OCI-LY3 (cell line): ENCODE measurements around the gene RPL18.
A peak's percentile ranks its signal among the peaks of the same experiment; 100 is the strongest.
"Not testable (repeated sequence)": the region's sequence is repeated elsewhere in the genome, so short reads cannot be mapped to it uniquely, and the experiment has no call there.

Experiments used
- H2AFZ ChIP-seq: fragments of 200-600, 300-600 bp; shearing (Covaris generic); 2 replicates; pipeline ENCODE4 v1.6.0; 2014; ENCODE audit warnings: antibody characterized with exemption, low read depth, low read length
- H3K27ac ChIP-seq: fragments of 200-600, 300-600 bp; sonication (generic); 2 replicates; pipeline ENCODE4 v1.5.1; 2014; ENCODE audit warnings: mild to moderate bottlenecking, low read length, moderate library complexity, mixed read lengths
- H3K27me3 ChIP-seq: fragments of 200-600, 300-600 bp; sonication (generic); 2 replicates; pipeline ENCODE4 v1.6.1; 2014; ENCODE audit warnings: low read depth, low read length, mixed read lengths
- H3K36me3 ChIP-seq: fragments of 200-600, 300-600 bp; sonication (generic); replicated peaks from 2 replicates; pipeline ENCODE3; 2014; ENCODE audit warnings: low read depth, low read length, mixed read lengths
- H3K4me1 ChIP-seq: fragments of 300-600, 200-600 bp; sonication (generic); 2 replicates; pipeline ENCODE4 v1.6.1; 2014; ENCODE audit warnings: low read length, mixed read lengths
- H3K4me2 ChIP-seq: fragments of 200-600, 300-600 bp; sonication (generic); 2 replicates; pipeline ENCODE4 v1.6.1; 2014; ENCODE audit warnings: low read length, mixed read lengths
- H3K4me3 ChIP-seq: fragments of 300-600, 200-600 bp; sonication (generic); 2 replicates; pipeline ENCODE4 v1.5.1; 2014; ENCODE audit warnings: antibody characterized with exemption, mild to moderate bottlenecking, low read length, moderate library complexity
- H3K79me2 ChIP-seq: fragments of 300-600, 200-600 bp; shearing (Covaris generic); 2 replicates; pipeline ENCODE4 v1.6.1; 2014; ENCODE audit warnings: mild to moderate bottlenecking, low read length, mixed read lengths
- H3K9ac ChIP-seq: fragments of 300-600, 200-600 bp; shearing (Covaris generic); 2 replicates; pipeline ENCODE4 v1.6.0; 2014; ENCODE audit warnings: mild to moderate bottlenecking, low read length, moderate library complexity
- H3K9me3 ChIP-seq: fragments of 200-600, 300-600 bp; shearing (Covaris generic); 2 replicates; pipeline ENCODE4 v1.6.1; 2014; ENCODE audit warnings: low read length, mixed read lengths; ENCODE audit not compliant: insufficient read depth
- H4K20me1 ChIP-seq: fragments of 200-600, 300-600 bp; sonication (generic); 2 replicates; pipeline ENCODE4 v1.6.1; 2016; ENCODE audit warnings: low read length, mixed read lengths; ENCODE audit not compliant: insufficient read depth
- EZH2phosphoT487 ChIP-seq: fragments of 200-600 bp; shearing (Covaris generic); IDR thresholded peaks from 2 replicates; pipeline ENCODE4 v1.6.1; 2018; ENCODE audit warnings: antibody characterized with exemption, mixed run types, low read depth
- TF ChIP-seq, protein P1 (sequence below): fragments of 200-600, 300-600 bp; sonication (generic); IDR thresholded peaks from 2 replicates; pipeline ENCODE4 v1.5.1; 2014; ENCODE audit warnings: antibody characterized with exemption, low read length, low read depth

The RPL18 gene

DNA sequence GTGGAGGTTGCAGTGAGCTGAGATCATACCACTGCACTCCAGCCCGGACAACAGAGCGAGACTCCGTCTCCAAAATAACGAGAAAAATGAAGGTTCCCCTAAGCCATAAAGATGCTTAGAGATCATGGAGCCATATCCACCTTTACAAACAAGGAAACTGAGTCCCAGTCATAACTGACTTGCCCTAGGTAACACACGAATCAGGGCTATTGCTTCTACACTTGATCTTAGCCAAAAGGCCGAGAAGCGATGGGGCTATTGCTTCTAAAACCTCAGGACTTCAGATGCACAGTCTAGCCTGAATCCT is 15.0 kb upstream of the RPL18 start:
- Histone ChIP-seq H4K20me1 (no peaks in the 10 kb centered on the region), H3K4me1 (peaks cover 44% of the 10 kb centered on the region), H3K27ac (peak overlapping the region; percentile 76), H3K9ac (peak overlapping the region; percentile 83), H3K9me3 (no peaks in the 10 kb centered on the region), H3K4me3 (peak overlapping the region; percentile 77), H2AFZ (peak overlapping the region; percentile 30; the same call in 1 of the 2 replicates), H3K27me3 (no peaks in the 10 kb centered on the region), H3K36me3 (peaks cover 18% of the 10 kb centered on the region), H3K79me2 (peaks cover 16% of the 10 kb centered on the region), H3K4me2 (peak overlapping the region; percentile 95)
- TF ChIP-seq, protein P1, sequence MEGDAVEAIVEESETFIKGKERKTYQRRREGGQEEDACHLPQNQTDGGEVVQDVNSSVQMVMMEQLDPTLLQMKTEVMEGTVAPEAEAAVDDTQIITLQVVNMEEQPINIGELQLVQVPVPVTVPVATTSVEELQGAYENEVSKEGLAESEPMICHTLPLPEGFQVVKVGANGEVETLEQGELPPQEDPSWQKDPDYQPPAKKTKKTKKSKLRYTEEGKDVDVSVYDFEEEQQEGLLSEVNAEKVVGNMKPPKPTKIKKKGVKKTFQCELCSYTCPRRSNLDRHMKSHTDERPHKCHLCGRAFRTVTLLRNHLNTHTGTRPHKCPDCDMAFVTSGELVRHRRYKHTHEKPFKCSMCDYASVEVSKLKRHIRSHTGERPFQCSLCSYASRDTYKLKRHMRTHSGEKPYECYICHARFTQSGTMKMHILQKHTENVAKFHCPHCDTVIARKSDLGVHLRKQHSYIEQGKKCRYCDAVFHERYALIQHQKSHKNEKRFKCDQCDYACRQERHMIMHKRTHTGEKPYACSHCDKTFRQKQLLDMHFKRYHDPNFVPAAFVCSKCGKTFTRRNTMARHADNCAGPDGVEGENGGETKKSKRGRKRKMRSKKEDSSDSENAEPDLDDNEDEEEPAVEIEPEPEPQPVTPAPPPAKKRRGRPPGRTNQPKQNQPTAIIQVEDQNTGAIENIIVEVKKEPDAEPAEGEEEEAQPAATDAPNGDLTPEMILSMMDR = no peak
- TF ChIP-seq EZH2phosphoT487 = no peak

DNA sequence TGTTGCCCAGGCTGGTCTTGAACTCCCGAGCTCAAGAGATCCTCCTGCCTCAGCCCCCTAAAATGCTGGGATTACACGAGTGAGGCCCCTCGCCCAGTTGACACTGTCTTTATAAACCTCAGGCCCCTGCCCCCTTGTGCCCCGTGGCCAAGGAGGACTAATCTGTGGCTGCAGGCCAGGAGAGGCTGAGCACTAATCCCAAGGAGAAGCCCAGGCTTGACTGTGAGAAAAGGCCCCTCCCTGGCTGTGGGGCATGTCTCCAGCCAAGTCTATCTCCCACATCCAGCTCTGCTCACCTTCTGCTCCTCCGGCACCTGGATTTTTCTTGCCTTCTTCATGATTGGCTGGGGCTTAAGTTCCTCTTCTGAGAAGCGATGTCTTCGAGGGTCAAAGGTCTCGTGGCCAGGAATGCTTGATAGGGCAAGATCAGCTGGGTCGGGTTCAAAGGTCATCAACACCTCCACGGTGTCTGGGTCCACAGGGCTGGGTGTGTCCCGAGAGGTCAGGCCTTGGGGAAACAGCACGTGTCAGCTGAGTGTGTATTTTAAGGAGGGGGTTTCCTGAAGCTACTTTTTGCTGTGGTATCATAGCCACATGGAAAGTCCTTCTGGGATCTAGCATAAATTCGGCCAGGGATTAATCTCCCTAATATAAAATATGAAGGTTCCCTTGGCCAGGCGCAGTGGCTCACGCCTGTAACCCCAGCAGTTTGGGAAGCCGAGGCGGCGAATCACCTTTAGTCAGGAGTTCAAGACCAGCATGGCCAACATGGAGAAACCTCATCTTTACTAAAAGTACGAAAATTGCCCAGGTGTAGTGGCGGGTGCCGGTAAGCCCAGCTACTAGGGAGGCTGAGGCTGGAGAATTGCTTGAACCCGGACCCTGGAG is 14.4 kb upstream of the RPL18 start:
- H4K20me1 ChIP-seq = no peaks in the 10 kb centered on the region
- H2AFZ ChIP-seq = no peak overlapping the region
- peak overlapping the region; percentile 83 for H3K9ac ChIP-seq
- H3K4me3 ChIP-seq = peak overlapping the region; percentile 77
- peaks cover 18% of the 10 kb centered on the region for H3K36me3 ChIP-seq
- H3K79me2 ChIP-seq = peaks cover 16% of the 10 kb centered on the region
- peak overlapping the region; percentile 95 for H3K4me2 ChIP-seq
- H3K27ac ChIP-seq = peak overlapping the region; percentile 76
- TF ChIP-seq, protein P1 = no peak
- no peak for TF ChIP-seq EZH2phosphoT487
- H3K27me3 ChIP-seq = no peaks in the 10 kb centered on the region
- no peaks in the 10 kb centered on the region for H3K9me3 ChIP-seq
- H3K4me1 ChIP-seq = peaks cover 38% of the 10 kb centered on the region

DNA sequence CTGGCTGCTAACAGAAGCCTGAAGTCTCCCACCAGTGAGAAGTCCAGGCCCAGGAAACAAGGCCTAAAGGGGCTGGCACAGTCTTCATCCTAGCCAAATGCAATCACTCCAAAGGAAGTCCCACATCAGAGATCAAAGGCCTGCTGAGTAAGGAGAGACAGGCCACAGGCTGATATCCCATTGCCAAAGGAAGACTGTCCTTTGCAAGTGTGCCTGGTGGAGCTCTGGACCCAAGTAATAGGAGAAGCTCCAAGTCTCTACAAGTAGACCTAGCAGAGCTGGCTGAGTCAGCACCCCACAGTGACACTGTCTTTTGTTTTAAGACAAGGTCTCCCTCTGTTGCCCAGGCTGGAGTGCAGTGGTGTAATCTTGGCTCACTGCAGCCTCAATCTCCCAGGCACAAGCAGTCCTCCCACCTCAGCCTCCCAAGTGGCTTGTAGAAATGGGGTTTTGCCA is 13.7 kb upstream of the RPL18 start:
- no peak overlapping the region for H3K9ac ChIP-seq
- no peaks in the 10 kb centered on the region for H3K27me3 ChIP-seq
- peak overlapping the region; percentile 95 for H3K4me2 ChIP-seq
- peaks cover 18% of the 10 kb centered on the region for H3K36me3 ChIP-seq
- H3K79me2 ChIP-seq = peaks cover 16% of the 10 kb centered on the region
- H4K20me1 ChIP-seq = no peaks in the 10 kb centered on the region
- no peak overlapping the region for H2AFZ ChIP-seq
- H3K9me3 ChIP-seq = no peaks in the 10 kb centered on the region
- no peak for TF ChIP-seq EZH2phosphoT487
- TF ChIP-seq, protein P1 = no peak
- H3K27ac ChIP-seq = peak overlapping the region; percentile 76
- H3K4me3 ChIP-seq = peak overlapping the region; percentile 77; the same call in 1 of the 2 replicates
- peaks cover 33% of the 10 kb centered on the region for H3K4me1 ChIP-seq

DNA sequence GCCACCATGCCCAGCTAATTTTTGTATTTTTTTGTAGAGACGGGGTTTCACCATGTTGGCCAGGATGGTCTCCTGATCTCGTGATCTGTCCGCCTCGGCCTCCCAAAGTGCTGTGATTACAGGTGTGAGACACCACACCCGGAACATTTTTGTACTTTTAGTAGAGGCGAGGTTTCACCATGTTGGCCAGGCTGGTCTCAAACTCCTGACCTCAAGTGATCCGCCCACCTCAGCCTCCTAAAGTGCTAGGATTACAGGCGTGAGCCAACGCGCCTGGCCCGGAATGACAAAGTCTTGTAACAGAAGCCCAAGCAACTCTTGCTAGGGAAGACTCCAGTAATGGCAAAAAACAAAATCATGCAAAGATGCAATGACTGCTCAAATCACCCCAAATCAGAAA is 13.3 kb upstream of the RPL18 start:
- H3K27me3 ChIP-seq, H3K9ac ChIP-seq, H4K20me1 ChIP-seq, H2AFZ ChIP-seq, H3K9me3 ChIP-seq, H3K4me2 ChIP-seq, H3K4me3 ChIP-seq: not testable (repeated sequence)
- peaks cover 18% of the 10 kb centered on the region for H3K36me3 ChIP-seq
- peaks cover 32% of the 10 kb centered on the region for H3K4me1 ChIP-seq
- peaks cover 16% of the 10 kb centered on the region for H3K79me2 ChIP-seq
- H3K27ac ChIP-seq = 0 out of 2 replicates have a peak overlapping the region, but pooled peaks have one; percentile 76
